CD4-positive, alpha-beta T cell treated with Interleukin-10 for 1 hour (primary cell): ENCODE results near the gene CLCA4.

Source experiments
- DNase-seq: peaks from one replicate; pipeline ENCODE4 v3.0.0-alpha.2; 2020

The CLCA4 gene

GRCh38 chr1:86546787-86547221 lies at the start of gene CLCA4:
Gene CLCA4 (plus strand): TSS chr1:86547078. CDS start chr1:86547120, 42 bp downstream.
- DNase-seq, result no peak

GRCh38 chr1:86498281-86498680 lies 48.6 kb upstream of the CLCA4 start:
- DNase-seq, result no peak

GRCh38 chr1:86499987-86500593 lies 46.8 kb upstream of the CLCA4 start:
- DNase-seq, result peak; percentile 68

- DNase-seq, result no peak
Observed at GRCh38 chr1:86500714-86501113, 46.2 kb upstream of the CLCA4 start.

- DNase-seq, result peak; percentile 73
Observed at GRCh38 chr1:86502125-86502646, 44.7 kb upstream of the CLCA4 start.

- DNase-seq, result peak; percentile 29
Observed at GRCh38 chr1:86502721-86503405, 44.0 kb upstream of the CLCA4 start.

- no peak for DNase-seq
Observed at GRCh38 chr1:86503406-86504136, 43.3 kb upstream of the CLCA4 start.

- no peak for DNase-seq
Observed at GRCh38 chr1:86504137-86504479, 42.8 kb upstream of the CLCA4 start.

- no peak for DNase-seq
Observed at GRCh38 chr1:86504895-86505563, 41.8 kb upstream of the CLCA4 start.

GRCh38 chr1:86505564-86505902 lies 41.3 kb upstream of the CLCA4 start:
- DNase-seq, result no peak

GRCh38 chr1:86507935-86508582 lies 38.8 kb upstream of the CLCA4 start:
- peak; percentile 33 for DNase-seq

GRCh38 chr1:86508583-86508969 lies 38.3 kb upstream of the CLCA4 start:
- DNase-seq, result no peak

- no peak for DNase-seq
Observed at GRCh38 chr1:86515597-86515996, 31.3 kb upstream of the CLCA4 start.

GRCh38 chr1:86516335-86516734 lies 30.5 kb upstream of the CLCA4 start:
- no peak for DNase-seq

GRCh38 chr1:86517336-86517735 lies 29.5 kb upstream of the CLCA4 start:
- DNase-seq, result no peak

- no peak for DNase-seq
Observed at GRCh38 chr1:86520789-86521521, 25.9 kb upstream of the CLCA4 start.

- no peak for DNase-seq
Observed at GRCh38 chr1:86521522-86521891, 25.4 kb upstream of the CLCA4 start.

GRCh38 chr1:86522240-86522639 lies 24.6 kb upstream of the CLCA4 start:
- no peak for DNase-seq

- DNase-seq, result no peak
Observed at GRCh38 chr1:86523670-86524354, 23.1 kb upstream of the CLCA4 start.

GRCh38 chr1:86527306-86527705 lies 19.6 kb upstream of the CLCA4 start:
- no peak for DNase-seq

- no peak for DNase-seq
Observed at GRCh38 chr1:86530211-86530845, 16.6 kb upstream of the CLCA4 start.
